SKM-1 (cell line): ENCODE data around the gene CGRRF1.

Experiments used
- DNase-seq: peaks from one replicate; lab custom pipeline; 2025; ENCODE audit not compliant: unreplicated experiment; lab: John Stamatoyannopoulos, UW

CGRRF1 gene

GRCh38 chr14:54538055-54538454 is 28.3 kb downstream of the CGRRF1 start:
- DNase-seq: no peak

- DNase-seq: no peak
These were observed 37.9 kb downstream of the CGRRF1 start for GRCh38 chr14:54547583-54547982.

GRCh38 chr14:54548491-54548890 is 38.8 kb downstream of the CGRRF1 start:
- DNase-seq: no peak

GRCh38 chr14:54549862-54550261 is 40.2 kb downstream of the CGRRF1 start:
- DNase-seq: no peak

GRCh38 chr14:54550514-54550913 is 40.8 kb downstream of the CGRRF1 start:
- DNase-seq: no peak

GRCh38 chr14:54554401-54554800 is 44.7 kb downstream of the CGRRF1 start:
- DNase-seq: no peak

- no peak for DNase-seq
These were observed 45.9 kb downstream of the CGRRF1 start for GRCh38 chr14:54555651-54556050.

GRCh38 chr14:54556535-54556934 is 46.8 kb downstream of the CGRRF1 start:
- DNase-seq: no peak

- no peak for DNase-seq
These were observed 52.6 kb downstream of the CGRRF1 start for GRCh38 chr14:54562334-54562733.

- no peak for DNase-seq
These were observed 54.6 kb downstream of the CGRRF1 start for GRCh38 chr14:54564071-54564867.

- DNase-seq: no peak
These were observed 55.4 kb downstream of the CGRRF1 start for GRCh38 chr14:54564868-54565784.

GRCh38 chr14:54565785-54566409 is 56.2 kb downstream of the CGRRF1 start:
- DNase-seq: no peak

- peak; percentile 15 for DNase-seq
These were observed 56.9 kb downstream of the CGRRF1 start, which contains the start of gene SAMD4A for GRCh38 chr14:54566410-54567223. Gene SAMD4A, plus strand, starts transcription at chr14:54567128. Its CDS starts 789 bp downstream, at chr14:54567917.

- no peak for DNase-seq
These were observed 57.5 kb downstream of the CGRRF1 start for GRCh38 chr14:54567224-54567638.

GRCh38 chr14:54567639-54568561 is 58.2 kb downstream of the CGRRF1 start:
- no peak for DNase-seq

GRCh38 chr14:54568821-54569595 is 59.3 kb downstream of the CGRRF1 start:
- DNase-seq: no peak

GRCh38 chr14:54570047-54570446 is 60.3 kb downstream of the CGRRF1 start:
- no peak for DNase-seq

GRCh38 chr14:54570631-54571415 is 61.1 kb downstream of the CGRRF1 start:
- no peak for DNase-seq
